CD14-positive monocyte (primary cell): ENCODE measurements around the gene EFCAB8. TPM values are rescaled to one million over a fixed set of nuclear protein-coding genes. Genes with fewer than 3 reads are reported as not detected.

Experiments
- DNase-seq, 3 donors: peaks; one replicate each; pipeline ENCODE4 v3.0.0-alpha.2; 2011 to 2022
- H2AFZ ChIP-seq: 2 replicates; pipeline ENCODE4 v1.6.0; 2012; ENCODE audit warnings: mild to moderate bottlenecking, low read depth, low read length, inconsistent platforms; ENCODE audit not compliant: insufficient read depth, poor library complexity, severe bottlenecking
- H3K27ac ChIP-seq, 2 donors: 1 replicate in 1 of 2; 2 replicates in 1 of 2; pipeline ENCODE4 v1.5.1; 2012 to 2013; ENCODE audit warnings: low read length in 2 of 2, control low read depth in 1 of 2, inconsistent platforms in 1 of 2, low read depth in 1 of 2, mild to moderate bottlenecking in 1 of 2
- H3K27me3 ChIP-seq, 2 donors: one replicate each; pipeline versions ENCODE4 v1.6.0 to v1.6.1; 2011 to 2013; ENCODE audit warnings: low read length in 2 of 2; ENCODE audit not compliant: control insufficient read depth in 2 of 2, insufficient read depth in 2 of 2
- H3K36me3 ChIP-seq, 2 donors: replicated peaks in 1 of 2; 1 replicate in 1 of 2; 2 replicates in 1 of 2; pipeline versions ENCODE4 v1.5.1 to v1.6.1; 2012 to 2013; ENCODE audit warnings: low read length in 2 of 2, control low read depth in 1 of 2, inconsistent platforms in 1 of 2, mild to moderate bottlenecking in 1 of 2; ENCODE audit not compliant: insufficient read depth in 2 of 2, control insufficient read depth in 1 of 2
- H3K4me1 ChIP-seq, 2 donors: 1 replicate in 1 of 2; 2 replicates in 1 of 2; pipeline versions ENCODE4 v1.5.1 to v1.6.1; 2012 to 2013; ENCODE audit warnings: low read length in 2 of 2, control low read depth in 1 of 2, inconsistent platforms in 1 of 2, mild to moderate bottlenecking in 1 of 2, moderate library complexity in 1 of 2; ENCODE audit not compliant: insufficient read depth in 2 of 2, control insufficient read depth in 1 of 2
- H3K4me2 ChIP-seq: replicated peaks from 2 replicates; pipeline ENCODE3; 2012; ENCODE audit warnings: low read length, moderate library complexity, mild to moderate bottlenecking; ENCODE audit not compliant: poor library complexity, severe bottlenecking; ENCODE audit errors: extremely low read depth
- H3K4me3 ChIP-seq, 3 experiments: fragments of 200-600 bp in 1 of 3; sonication (generic) in 1 of 3; replicated peaks in 1 of 3; 1 replicate in 2 of 3; 2 replicates in 1 of 3; pipeline ENCODE4 v1.5.1; 2011 to 2013; ENCODE audit warnings: low read length in 3 of 3, mild to moderate bottlenecking in 3 of 3, control low read depth in 2 of 3, low read depth in 2 of 3, inconsistent platforms in 1 of 3, moderate library complexity in 1 of 3
- H3K79me2 ChIP-seq: 2 replicates; pipeline ENCODE4 v1.6.0; 2012; ENCODE audit warnings: mild to moderate bottlenecking, control low read depth, inconsistent platforms, low read length, moderate library complexity; ENCODE audit not compliant: insufficient read depth
- H3K9ac ChIP-seq: 2 replicates; pipeline ENCODE4 v1.6.0; 2017; ENCODE audit warnings: low read length, mild to moderate bottlenecking; ENCODE audit not compliant: insufficient read depth, poor library complexity, severe bottlenecking
- H3K9me3 ChIP-seq, 2 donors: replicated peaks in 1 of 2; 1 replicate in 1 of 2; 2 replicates in 1 of 2; pipeline versions ENCODE4 v1.5.1 to v1.6.1; 2012 to 2013; ENCODE audit warnings: low read length in 2 of 2, control low read depth in 1 of 2; ENCODE audit not compliant: control insufficient read depth in 1 of 2, insufficient read depth in 1 of 2
- H4K20me1 ChIP-seq: 2 replicates; pipeline ENCODE4 v1.6.0; 2012; ENCODE audit warnings: mild to moderate bottlenecking, low read length, control low read depth, moderate library complexity; ENCODE audit not compliant: insufficient read depth
- H3K27ac Mint-ChIP-seq, 7 donors: one replicate each; pipeline ENCODE4 v1.8.0; 2020; ENCODE audit warnings: mild to moderate bottlenecking in 7 of 7, mixed read lengths in 7 of 7, moderate library complexity in 6 of 7, inconsistent platforms in 2 of 7
- H3K27me3 Mint-ChIP-seq, 3 donors: one replicate each; pipeline ENCODE4 v1.8.0; 2021 to 2022; ENCODE audit warnings: low read depth in 3 of 3, mild to moderate bottlenecking in 3 of 3, mixed read lengths in 3 of 3, moderate library complexity in 3 of 3, inconsistent platforms in 1 of 3
- H3K36me3 Mint-ChIP-seq, 2 donors: one replicate each; pipeline ENCODE4 v1.8.0; 2020; ENCODE audit warnings: mixed read lengths in 2 of 2, inconsistent platforms in 1 of 2, mild to moderate bottlenecking in 1 of 2
- H3K4me1 Mint-ChIP-seq: one replicate; pipeline ENCODE4 v1.8.0; 2020; ENCODE audit warnings: mild to moderate bottlenecking, mixed read lengths
- H3K4me3 Mint-ChIP-seq, 2 donors: one replicate each; pipeline ENCODE4 v1.8.0; 2020; ENCODE audit warnings: mild to moderate bottlenecking in 2 of 2, mixed read lengths in 2 of 2, moderate library complexity in 1 of 2
- H3K9me3 Mint-ChIP-seq, 7 donors: one replicate each; pipeline ENCODE4 v1.8.0; 2020 to 2022; ENCODE audit warnings: mixed read lengths in 7 of 7, mild to moderate bottlenecking in 6 of 7, moderate library complexity in 6 of 7, inconsistent platforms in 2 of 7
- WGBS: methylation state at CpG from one replicate; pipeline ENCODE4 v1.1.5; 2013; ENCODE audit warnings: missing lambda C conversion rate; ENCODE audit not compliant: insufficient coverage; 5-methylcytosine and 5-hydroxymethylcytosine counted together
- intact Hi-C, 2 donors: fragments of 100-400 bp; cut with micrococcal nuclease; formaldehyde crosslinking; loops; one replicate each; pipeline versions ENCODE4 v1.15.0 to v1.15.1; 2023
- polyA plus RNA-seq, 3 donors: library from polyadenylated mRNA; depleted of rRNA in 1 of 3; unstranded in 2 of 3; stranded (reverse) in 1 of 3; fragments of 300-500 nt in 2 of 3; fragments of >200 nt in 1 of 3; fragmentation: Illumina TruSeq in 2 of 3; gene quantifications; 1 replicate in 2 of 3; 2 replicates in 1 of 3; pipeline ENCODE4 v1.2.3, GENCODE V29; 2012 to 2021
- TF ChIP-seq, protein P1 (sequence below): fragments of 200-600 bp; IDR thresholded peaks from one replicate; pipeline ENCODE4 v1.8.0; 2022; ENCODE audit warnings: antibody characterized with exemption, mild to moderate bottlenecking

Gene EFCAB8
- polyA plus RNA-seq, 3 donors, result 0.45 TPM; not detected in 2

DNA sequence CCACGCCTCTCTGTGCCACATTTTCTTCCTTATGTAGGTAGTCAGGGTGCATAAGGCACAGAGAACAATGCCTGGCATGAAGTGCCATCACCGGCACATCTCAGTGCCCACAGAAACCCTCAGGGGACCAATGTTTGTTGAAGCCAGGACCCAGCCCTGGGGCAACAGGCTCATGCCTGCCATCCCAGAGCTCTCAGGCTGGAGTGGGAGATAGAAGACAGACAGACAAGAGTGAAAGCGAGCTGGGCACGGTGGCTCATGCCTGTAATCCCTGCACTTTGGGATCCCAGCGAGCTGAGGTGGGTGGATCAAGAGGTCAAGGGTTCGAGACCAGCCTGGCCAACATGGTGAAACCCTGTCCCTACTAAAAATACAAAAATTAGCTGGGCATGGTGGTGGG is 13.5 kb downstream of the EFCAB8 start:
- Histone ChIP-seq H3K9me3 (no peaks in the 10 kb centered on the region), H3K9ac (no peak overlapping the region), H3K4me3 (no peak overlapping the region), H3K4me1 (peaks cover 10 to 13% of the 10 kb centered on the region in 2 donors), H3K36me3 (no peaks in the 10 kb centered on the region), H3K27ac (peak overlapping the region in 1 of 2 donors; percentile 26), H3K27me3 (no peaks in the 10 kb centered on the region), H4K20me1 (no peaks in the 10 kb centered on the region), H2AFZ (no peak overlapping the region), H3K4me2 (no peak overlapping the region), H3K79me2 (no peaks in the 10 kb centered on the region)
- Mint-ChIP-seq H3K9me3 (no peaks in the 10 kb centered on the region), H3K27me3 (peaks cover 3 to 5% (median 4%) of the 10 kb centered on the region in 3 donors), H3K4me3 (no peak overlapping the region), H3K4me1 (peaks cover 18% of the 10 kb centered on the region), H3K36me3 (peaks cover 0 to 5% of the 10 kb centered on the region in 2 donors), H3K27ac (peak overlapping the region in 1 of 7 donors; percentile 50)
- TF ChIP-seq, protein P1, sequence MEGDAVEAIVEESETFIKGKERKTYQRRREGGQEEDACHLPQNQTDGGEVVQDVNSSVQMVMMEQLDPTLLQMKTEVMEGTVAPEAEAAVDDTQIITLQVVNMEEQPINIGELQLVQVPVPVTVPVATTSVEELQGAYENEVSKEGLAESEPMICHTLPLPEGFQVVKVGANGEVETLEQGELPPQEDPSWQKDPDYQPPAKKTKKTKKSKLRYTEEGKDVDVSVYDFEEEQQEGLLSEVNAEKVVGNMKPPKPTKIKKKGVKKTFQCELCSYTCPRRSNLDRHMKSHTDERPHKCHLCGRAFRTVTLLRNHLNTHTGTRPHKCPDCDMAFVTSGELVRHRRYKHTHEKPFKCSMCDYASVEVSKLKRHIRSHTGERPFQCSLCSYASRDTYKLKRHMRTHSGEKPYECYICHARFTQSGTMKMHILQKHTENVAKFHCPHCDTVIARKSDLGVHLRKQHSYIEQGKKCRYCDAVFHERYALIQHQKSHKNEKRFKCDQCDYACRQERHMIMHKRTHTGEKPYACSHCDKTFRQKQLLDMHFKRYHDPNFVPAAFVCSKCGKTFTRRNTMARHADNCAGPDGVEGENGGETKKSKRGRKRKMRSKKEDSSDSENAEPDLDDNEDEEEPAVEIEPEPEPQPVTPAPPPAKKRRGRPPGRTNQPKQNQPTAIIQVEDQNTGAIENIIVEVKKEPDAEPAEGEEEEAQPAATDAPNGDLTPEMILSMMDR, result no peak
- WGBS, result 63% methylated on average over 2 of the region's 6 CpGs
- DNase-seq, result no peak
- intact Hi-C loops, result no loop called here

- no peaks in the 10 kb centered on the region for H3K9me3 Mint-ChIP-seq
- TF ChIP-seq, protein P1, result no peak
- peaks cover 0 to 8% of the 10 kb centered on the region in 2 donors for H3K36me3 Mint-ChIP-seq
- no peak overlapping the region for H3K27ac ChIP-seq
- H3K27me3 Mint-ChIP-seq, result peaks cover 2 to 4% (median 2%) of the 10 kb centered on the region in 3 donors
- H3K79me2 ChIP-seq, result no peaks in the 10 kb centered on the region
- no peak overlapping the region for H3K4me2 ChIP-seq
- H3K4me3 Mint-ChIP-seq, result no peak overlapping the region
- no peaks in the 10 kb centered on the region for H3K27me3 ChIP-seq
- H3K27ac Mint-ChIP-seq, result no peak overlapping the region
- no peaks in the 10 kb centered on the region for H3K9me3 ChIP-seq
- intact Hi-C loops, result no loop called here
- no peak overlapping the region for H3K4me3 ChIP-seq
- H4K20me1 ChIP-seq, result no peaks in the 10 kb centered on the region
- no peaks in the 10 kb centered on the region for H3K36me3 ChIP-seq
- DNase-seq, result no peak
- H3K4me1 Mint-ChIP-seq, result peaks cover 14% of the 10 kb centered on the region
- WGBS, result 97% methylated on average over 3 of the region's 9 CpGs
- H2AFZ ChIP-seq, result no peak overlapping the region
- H3K4me1 ChIP-seq, result peaks cover 10 to 13% of the 10 kb centered on the region in 2 donors
- H3K9ac ChIP-seq, result no peak overlapping the region
These were observed 16.9 kb downstream of the EFCAB8 start for GRCh38 chr20:32875673-32876072.
